Measurements from ENCODE around the gene DPH3.

DPH3 gene

GRCh38 chr3:16255326-16255725, 9.4 kb downstream of the DPH3 start:
- DNase-seq (ENCODE audit: low spot score), result no peak

DNA sequence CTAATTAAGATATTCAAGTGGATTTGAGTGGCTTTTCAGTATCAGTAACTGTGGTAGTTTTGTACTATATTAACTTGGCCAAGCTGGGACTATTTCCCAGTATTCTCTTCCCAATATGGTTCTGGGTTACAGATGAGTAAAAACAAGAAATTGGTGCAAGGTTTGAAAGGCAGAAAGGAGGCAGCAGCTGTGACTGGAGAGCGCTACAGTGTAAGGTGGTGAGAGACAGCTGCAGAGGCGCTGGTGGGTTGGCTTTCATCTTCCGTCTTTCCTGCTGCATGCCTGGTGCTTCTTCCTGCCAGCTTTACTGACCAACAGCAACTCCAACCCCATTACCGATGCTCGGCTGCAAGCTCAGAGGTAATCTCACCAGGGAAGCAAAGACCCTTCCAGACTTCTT, 9.8 kb downstream of the DPH3 start:
- no peak for DNase-seq (ENCODE audit: low spot score)

- peak; percentile 40 for DNase-seq (ENCODE audit: low spot score)
These were observed 11.1 kb downstream of the DPH3 start for GRCh38 chr3:16253601-16254000.

GRCh38 chr3:16252988-16253387, 11.8 kb downstream of the DPH3 start:
- no peak for DNase-seq (ENCODE audit: low spot score)

DNA sequence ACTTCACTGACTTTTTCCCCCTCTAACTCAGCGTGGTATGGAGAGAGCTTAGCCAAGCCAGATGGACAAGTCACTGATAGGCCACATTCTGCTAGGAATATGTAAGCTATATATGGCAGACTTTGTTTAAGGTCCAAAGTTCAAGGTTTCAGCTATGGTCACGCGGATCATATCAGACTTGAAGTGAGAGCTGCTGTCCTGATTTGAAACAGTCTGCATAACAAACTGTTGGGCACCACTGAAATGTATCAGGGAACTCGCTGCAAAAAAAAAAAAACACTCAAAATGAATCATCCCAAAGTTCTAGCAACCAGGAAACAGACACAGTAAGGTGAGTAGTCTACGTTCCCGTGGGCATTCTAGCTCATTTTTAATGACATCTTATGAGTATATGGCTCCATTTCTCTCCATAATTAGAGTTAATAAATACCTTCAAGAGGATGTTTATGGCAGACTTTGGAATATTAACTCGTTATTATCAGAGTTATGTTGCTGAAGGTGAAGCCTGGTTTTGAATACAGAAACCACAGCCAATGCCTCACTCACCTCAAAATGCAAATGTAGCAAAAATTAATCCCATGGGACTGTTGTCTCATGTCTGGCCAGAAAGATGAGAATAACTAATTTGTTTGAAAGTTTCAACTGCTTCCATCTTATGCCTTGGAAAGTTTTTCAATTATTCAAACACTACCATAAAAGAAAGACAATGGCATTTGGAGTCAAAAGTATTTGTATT, 12.3 kb downstream of the DPH3 start:
- no peak for DNase-seq (ENCODE audit: low spot score)

DNA sequence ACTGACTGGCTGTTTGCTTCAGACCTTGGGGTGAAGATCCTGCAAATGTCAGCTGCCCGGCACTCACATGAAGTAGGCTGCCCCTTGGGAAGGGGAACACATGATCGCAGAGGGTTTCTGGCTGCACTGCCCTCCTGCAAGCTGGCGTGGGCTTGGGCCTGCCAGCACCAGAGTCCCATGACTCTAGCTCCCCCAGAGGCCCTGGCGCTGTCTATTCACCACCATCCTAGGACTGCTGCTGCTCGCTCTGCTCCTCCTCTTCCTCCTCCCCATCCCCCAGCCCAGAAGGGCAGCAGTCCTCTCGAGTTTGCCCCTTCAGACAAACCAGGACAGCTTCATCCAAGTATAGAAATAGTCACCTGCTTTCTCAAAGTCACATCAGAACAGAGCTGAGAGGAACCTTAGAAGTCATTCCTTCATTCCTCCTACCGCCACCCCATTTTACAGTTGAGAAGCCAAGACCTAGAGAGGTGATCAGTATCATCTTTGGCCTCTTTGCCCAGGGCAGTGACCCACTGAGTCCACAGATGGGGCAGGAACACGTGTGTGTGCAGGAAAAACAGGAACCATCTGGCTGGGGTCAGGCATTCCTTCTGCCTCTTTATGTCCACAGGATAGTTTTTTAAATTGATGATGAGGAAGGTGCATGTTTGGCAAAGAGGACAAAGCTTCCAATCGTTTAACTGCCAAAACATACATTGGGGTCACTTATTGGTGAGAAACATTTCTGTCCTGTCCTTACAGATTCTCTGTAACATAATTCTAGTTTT, 13.2 kb downstream of the DPH3 start:
- no peak for DNase-seq (ENCODE audit: low spot score)

- no peak for DNase-seq (ENCODE audit: low spot score)
These were observed 14.9 kb downstream of the DPH3 start for GRCh38 chr3:16249886-16250285.

DNA sequence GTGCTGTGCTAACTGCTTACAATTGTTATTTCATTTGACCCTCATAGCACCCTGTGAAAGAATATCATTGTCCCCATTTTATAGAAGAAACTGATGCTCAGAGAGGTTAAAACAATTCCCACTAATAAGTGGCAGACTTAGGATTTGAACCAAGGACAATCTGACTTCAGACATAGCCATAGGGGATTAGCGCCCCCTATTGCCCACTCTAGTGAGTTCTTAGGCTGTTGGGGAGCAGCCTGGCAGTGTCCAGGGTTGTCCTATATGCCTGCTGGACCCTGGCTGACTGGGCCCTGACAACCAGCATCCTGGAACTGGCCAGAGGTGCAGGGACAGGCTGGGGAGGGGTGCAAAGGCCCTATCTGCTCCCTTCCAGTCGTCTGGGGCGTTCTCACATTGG, 15.4 kb downstream of the DPH3 start:
- DNase-seq (ENCODE audit: low spot score), result no peak

DNA sequence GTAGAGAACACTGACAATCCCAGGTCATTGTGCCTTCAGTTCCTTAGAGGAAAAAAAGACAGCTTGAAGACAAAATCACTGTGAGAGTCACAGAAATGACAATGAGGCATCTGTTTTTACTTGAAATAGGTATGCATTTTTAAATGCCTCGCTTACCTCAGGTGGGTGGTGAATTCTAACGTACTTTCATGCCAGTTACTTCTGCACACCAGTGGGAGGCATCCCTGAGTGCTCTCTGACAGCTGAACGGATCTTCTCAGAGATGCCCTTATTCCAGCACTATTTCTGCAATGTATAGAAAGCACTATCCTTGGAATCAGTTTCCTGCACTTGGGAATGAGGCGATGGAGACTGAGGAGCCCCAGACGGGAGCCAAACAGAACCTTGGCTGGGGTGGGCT, 16.2 kb downstream of the DPH3 start:
- DNase-seq (ENCODE audit: low spot score), result no peak

DNA sequence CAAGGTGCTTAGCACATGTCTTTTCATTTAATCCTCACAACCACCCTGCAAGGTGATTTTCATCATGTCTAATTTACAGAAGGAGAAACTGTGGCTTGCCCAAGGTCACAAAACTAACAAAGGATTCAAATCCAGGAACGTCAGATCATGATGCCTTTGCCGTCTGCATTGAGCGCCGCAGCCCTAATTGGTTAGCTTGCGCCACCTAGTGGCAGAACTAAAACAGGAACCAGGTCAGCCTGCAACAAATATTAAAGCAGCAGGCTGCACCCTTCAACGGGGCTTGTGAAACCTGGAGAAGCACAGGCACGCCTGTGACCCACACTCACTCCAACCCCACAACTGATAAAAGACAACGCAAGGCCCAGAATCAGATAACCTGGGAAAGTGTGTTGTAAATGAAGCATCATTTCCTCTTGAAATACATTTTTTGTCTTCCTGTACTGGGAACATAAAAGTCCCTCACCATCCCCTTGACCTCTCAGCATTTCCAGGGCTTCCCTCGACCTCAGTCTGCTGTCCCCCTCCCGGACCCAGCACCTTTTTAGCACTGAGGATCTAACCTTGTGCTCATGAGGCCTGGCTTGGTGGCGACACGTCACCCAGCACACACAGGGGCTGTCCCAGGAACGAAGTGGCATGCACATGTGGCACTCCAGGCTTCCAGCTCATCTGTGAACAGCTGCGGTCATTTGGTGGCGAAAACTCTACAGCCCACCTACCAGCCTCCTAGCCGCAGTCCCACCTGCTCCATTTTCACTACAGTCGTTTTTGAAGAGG, 17.3 kb downstream of the DPH3 start:
- peak; percentile 83 for DNase-seq (ENCODE audit: low spot score)

DNA sequence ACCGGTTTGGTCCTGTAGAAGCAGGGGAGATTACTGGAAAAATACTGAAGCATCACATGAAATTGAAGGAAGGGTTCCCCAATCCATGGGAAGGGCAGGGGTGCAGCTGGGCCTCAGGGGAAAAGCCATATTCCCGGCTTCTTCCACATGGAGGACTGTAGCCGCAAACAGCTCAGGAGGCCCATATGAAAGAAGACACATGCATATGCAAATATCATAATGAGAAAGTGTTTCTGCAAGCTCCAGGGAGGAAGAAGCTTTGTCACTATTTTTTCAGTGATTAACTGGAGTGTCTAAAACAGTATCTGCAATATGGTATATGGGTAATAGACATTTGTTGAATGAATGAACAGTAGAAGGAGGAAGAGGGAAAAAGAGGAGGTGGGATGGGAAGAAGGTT, 19.1 kb downstream of the DPH3 start:
- DNase-seq (ENCODE audit: low spot score), result no peak

GRCh38 chr3:16243706-16244490, 20.8 kb downstream of the DPH3 start:
- DNase-seq (ENCODE audit: low spot score), result no peak

DNA sequence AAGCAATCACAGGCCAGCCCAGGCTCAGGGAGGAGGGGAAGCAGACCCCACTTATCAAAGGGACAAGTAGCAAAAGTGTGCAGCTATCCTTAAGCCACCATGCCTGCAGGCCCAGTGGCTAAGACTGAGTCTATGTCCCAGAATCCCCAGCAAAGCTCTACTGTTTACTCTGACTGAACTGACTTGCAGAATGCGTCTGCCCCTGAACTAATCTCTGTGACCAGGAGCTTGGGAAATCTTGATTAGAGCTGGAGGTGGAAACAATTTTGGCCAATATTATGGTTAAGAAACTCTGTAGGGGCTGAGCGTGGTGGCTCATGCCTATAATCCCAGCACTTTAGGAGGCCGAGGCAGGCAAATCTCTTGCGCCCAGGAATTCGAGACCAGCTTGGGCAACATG, 22.6 kb downstream of the DPH3 start:
- DNase-seq (ENCODE audit: low spot score), result no peak

DNA sequence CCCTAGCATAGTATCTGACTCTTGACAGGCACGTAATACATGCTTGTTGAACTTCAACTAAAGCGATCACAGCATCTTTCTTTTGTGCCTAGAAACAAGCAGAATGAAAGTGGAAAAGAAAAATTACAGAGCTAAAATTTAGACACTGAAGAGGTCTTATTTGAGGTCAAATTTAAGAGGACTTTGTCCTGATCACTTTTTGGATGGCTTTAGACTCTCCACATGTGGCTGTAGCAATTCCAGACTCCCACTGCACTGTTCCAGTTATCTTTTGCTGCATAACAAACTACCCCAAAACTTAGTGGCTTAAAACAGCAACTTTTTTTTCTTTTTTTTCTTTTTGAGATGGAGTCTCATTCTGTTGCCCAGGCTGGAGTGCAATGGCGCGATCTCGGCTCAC, 23.5 kb downstream of the DPH3 start:
- no peak for DNase-seq (ENCODE audit: low spot score)

DNA sequence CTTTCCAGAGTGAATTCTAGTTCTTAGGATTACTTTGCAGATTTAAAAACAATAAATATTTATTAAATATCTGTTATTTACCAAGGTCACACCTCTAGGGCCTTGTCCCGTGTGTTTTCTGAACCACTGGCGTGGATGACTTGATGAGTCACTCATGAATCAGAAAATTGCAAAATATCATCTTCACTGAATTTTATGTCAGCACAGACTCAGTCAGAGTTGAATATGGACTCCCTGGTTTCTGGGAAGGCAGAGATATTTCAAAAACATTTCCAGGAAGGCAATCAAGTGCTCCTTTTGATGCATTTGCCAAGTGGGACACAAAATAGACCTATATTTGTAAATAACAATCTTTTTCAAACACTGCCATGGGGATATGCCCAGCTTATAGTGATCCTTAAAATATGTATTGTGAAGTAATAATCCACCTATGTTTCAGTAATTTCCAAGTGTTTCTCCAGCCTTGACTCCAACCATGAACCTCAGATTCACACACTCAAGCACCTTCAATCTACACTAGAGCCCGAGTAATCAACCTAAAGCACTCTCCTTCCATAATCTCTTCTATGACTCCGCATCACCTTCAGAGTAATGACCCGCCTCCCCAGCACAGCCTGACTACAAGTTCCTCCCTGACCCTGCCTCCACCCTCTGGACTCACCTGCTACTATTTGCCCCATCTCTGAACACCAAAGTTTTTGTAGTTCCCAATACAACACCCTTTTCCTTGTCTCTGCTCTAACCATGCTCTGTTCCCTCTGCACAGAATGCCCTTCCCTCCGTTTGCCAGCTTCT, 24.3 kb downstream of the DPH3 start:
- no peak for DNase-seq (ENCODE audit: low spot score)

GRCh38 chr3:16239780-16240179, 25.0 kb downstream of the DPH3 start:
- DNase-seq (ENCODE audit: low spot score), result no peak

DNA sequence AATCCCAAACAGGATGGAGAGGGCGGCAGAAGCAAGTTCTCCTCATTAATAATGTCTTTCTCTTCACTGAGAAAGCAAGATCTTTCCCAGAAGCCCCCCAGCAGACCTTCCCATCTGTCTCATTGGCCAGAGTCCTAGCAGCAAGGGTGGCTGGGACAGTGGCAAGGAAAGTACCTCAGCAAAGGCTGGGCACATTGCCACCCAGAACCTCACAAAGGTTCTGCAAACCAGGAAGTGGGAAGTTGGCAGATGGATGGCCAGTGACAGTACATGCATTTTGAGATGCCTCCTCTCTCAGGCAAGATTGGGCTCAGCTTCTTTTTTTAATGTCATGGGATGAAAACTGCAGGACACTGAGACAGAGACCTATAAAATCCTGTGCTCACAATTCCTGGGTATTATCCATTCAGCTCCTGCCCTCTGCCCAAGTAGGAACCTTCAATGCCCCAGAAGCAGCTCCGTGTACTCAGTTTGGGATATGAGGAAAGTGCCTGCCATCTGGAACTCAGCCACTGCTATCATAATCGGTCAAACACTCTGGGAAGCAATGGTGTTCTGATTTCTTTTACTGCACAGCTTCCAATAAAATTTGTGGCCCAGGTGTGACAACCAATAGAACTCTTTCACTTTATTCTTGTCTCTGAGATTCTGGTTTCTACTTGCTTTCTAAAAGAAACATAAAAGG, 25.5 kb downstream of the DPH3 start:
- no peak for DNase-seq (ENCODE audit: low spot score)

- DNase-seq (ENCODE audit: low spot score), result no peak
These were observed 27.8 kb downstream of the DPH3 start for GRCh38 chr3:16236856-16237393.

- no peak for DNase-seq (ENCODE audit: low spot score)
These were observed 28.6 kb downstream of the DPH3 start for GRCh38 chr3:16236030-16236639.

GRCh38 chr3:16234281-16234680, 30.5 kb downstream of the DPH3 start:
- DNase-seq (ENCODE audit: low spot score), result no peak

Data from globus pallidus (tissue), 1 donor.